Ishikawa (cell line): Measurements from ENCODE around the gene NRG3.

Source experiments
- CEBPB ChIP-seq: IDR thresholded peaks from 2 replicates; pipeline ENCODE4 v1.6.1; 2012
- CREB1 ChIP-seq: IDR thresholded peaks from 2 replicates; pipeline ENCODE4 v1.6.1; 2012; ENCODE audit warnings: low read depth
- EGR1 ChIP-seq: IDR thresholded peaks from 2 replicates; pipeline ENCODE4 v1.6.1; 2012
- EP300 ChIP-seq: IDR thresholded peaks from 2 replicates; pipeline ENCODE4 v1.6.1; 2012; ENCODE audit warnings: borderline replicate concordance
- FOXM1 ChIP-seq: IDR thresholded peaks from 2 replicates; pipeline ENCODE4 v1.6.1; 2012; ENCODE audit warnings: low read depth, borderline replicate concordance
- NFIC ChIP-seq: IDR thresholded peaks from 2 replicates; pipeline ENCODE4 v1.6.1; 2012
- RAD21 ChIP-seq: IDR thresholded peaks from 2 replicates; pipeline ENCODE4 v1.6.1; 2012; ENCODE audit warnings: low read depth
- REST ChIP-seq: IDR thresholded peaks from 2 replicates; pipeline ENCODE4 v1.6.1; 2012; ENCODE audit warnings: low read depth, mild to moderate bottlenecking
- TAF1 ChIP-seq: IDR thresholded peaks from 2 replicates; pipeline ENCODE4 v1.6.1; 2012; ENCODE audit warnings: low read depth, mild to moderate bottlenecking
- TCF12 ChIP-seq: IDR thresholded peaks from 2 replicates; pipeline ENCODE4 v1.6.1; 2012; ENCODE audit warnings: low read depth
- TEAD4 ChIP-seq: IDR thresholded peaks from 2 replicates; pipeline ENCODE4 v1.6.1; 2012
- YY1 ChIP-seq: IDR thresholded peaks from 2 replicates; pipeline ENCODE4 v1.6.1; 2012; ENCODE audit warnings: low read depth
- ZBTB7A ChIP-seq: IDR thresholded peaks from 2 replicates; pipeline ENCODE4 v1.6.1; 2012; ENCODE audit warnings: low read depth
- TF ChIP-seq, protein P1 (sequence below): IDR thresholded peaks from 2 replicates; pipeline ENCODE4 v1.6.1; 2012
- TF ChIP-seq, protein P2 (sequence below): IDR thresholded peaks from 2 replicates; pipeline ENCODE4 v1.6.1; 2012

NRG3 gene

DNA sequence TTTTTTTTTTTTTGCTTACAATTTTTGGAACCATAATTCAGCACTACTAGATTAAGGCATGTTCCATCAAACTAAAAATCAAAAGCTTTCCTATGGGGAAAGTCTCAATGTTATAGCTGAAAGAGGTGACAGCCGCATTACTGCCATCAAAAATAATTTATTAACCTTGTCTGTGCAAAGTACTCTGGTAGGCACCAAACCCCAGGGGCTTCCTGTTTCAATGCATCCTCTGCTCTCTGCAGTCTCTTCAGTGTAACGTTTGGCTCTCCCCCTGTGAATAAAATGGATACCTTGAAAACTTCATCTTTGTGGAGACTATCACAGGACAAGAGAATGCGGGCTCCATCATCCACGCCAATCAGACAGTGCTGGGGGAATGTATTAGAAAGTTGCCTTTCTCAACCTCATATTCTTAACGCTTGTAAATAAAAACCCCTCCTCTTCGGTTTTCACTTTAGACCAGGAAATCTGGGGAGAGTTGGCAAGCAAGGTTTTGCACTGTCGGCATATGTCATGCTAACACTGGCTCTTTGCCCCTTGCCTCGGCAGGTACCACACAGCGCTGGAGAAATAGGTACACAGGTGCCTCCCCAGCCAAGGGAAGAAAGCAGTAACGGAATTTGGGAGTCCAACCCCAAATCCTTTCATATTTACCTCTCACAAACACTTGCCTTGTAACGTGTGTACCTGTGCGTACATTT is 1.6 kb upstream of the NRG3 start:
- TF ChIP-seq TCF12 (no peak), NFIC (no peak), EP300 (no peak), YY1 (no peak), TEAD4 (no peak), TAF1 (no peak), ZBTB7A (no peak), CREB1 (no peak), RAD21 (no peak), REST (no peak), CEBPB (no peak)
- TF ChIP-seq, protein P1, sequence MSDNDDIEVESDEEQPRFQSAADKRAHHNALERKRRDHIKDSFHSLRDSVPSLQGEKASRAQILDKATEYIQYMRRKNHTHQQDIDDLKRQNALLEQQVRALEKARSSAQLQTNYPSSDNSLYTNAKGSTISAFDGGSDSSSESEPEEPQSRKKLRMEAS, result no peak
- TF ChIP-seq, protein P2, sequence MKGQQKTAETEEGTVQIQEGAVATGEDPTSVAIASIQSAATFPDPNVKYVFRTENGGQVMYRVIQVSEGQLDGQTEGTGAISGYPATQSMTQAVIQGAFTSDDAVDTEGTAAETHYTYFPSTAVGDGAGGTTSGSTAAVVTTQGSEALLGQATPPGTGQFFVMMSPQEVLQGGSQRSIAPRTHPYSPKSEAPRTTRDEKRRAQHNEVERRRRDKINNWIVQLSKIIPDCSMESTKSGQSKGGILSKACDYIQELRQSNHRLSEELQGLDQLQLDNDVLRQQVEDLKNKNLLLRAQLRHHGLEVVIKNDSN, result no peak

- TF ChIP-seq FOXM1 (no peak), CREB1 (no peak), YY1 (no peak), ZBTB7A (no peak), TAF1 (no peak), EP300 (no peak), NFIC (no peak), TEAD4 (no peak), EGR1 (no peak), REST (no peak), RAD21 (no peak), CEBPB (no peak), TCF12 (no peak)
- TF ChIP-seq, protein P1, result no peak
- TF ChIP-seq, protein P2, result no peak
Measured at GRCh38 chr10:81873932-81874816, 820 bp upstream of the NRG3 start.

GRCh38 chr10:81875467-81876252 is 666 bp downstream of the NRG3 start:
- no peak for TF ChIP-seq RAD21
- no peak for TF ChIP-seq CREB1
- TF ChIP-seq EP300, result no peak
- no peak for TF ChIP-seq TAF1

DNA sequence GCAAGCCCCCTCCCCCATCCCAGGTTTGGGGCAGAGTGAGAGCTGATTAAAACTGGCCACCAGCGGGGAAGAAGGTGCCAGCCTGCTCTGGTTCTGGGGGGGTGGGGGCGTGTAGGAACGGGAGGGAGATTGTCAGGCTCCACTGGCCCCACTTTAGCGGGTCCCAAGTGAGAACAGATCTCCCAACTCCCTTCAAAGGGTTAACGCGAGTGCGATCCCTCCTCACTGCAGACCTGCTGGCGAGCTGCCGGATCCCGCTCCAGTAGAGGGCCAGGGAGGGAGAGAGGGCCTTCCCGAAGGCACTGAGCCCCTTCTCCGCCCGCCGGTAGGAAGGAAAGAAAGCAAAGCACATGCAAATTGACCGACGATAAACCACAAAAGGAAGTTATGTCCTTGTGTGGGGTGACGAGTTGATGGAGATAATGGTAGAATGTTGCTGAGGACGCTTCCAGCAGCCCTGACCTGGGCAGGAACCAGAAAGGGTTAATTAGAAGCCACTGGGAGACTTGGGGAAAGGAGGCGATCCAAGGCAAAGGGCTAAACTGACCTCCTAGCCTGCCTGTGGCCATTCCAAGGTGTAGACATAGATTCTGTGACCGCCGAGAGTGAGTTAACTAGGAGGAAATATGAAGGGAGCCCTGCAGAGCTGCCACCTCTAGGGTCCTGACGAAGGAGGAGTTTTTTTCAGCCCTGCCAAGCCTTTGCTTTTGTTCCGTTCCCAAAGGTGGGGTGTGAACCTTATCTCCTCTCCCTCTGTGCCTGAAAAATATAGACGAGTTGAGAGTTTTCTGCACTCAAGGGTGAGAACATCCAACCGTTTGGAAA is 1.5 kb downstream of the NRG3 start:
- TF ChIP-seq TCF12 (no peak), RAD21 (no peak), REST (no peak), TAF1 (no peak), EP300 (no peak), TEAD4 (no peak), CREB1 (no peak), ZBTB7A (no peak), NFIC (no peak), FOXM1 (no peak), YY1 (no peak), CEBPB (no peak), EGR1 (no peak)
- TF ChIP-seq, protein P2, result no peak
- TF ChIP-seq, protein P1, result no peak
